MM.1S (cell line): ENCODE results near the gene ANTXR1.

ENCODE experiments used
- DNase-seq: peaks from one replicate; pipeline ENCODE4 v3.0.0-alpha.2; 2015
- H2AFZ ChIP-seq: fragments of 300-600 bp; sonication (generic); 2 replicates; pipeline ENCODE4 v1.6.0; 2016; ENCODE audit warnings: antibody characterized with exemption, low read length
- H3F3A ChIP-seq: fragments of 300-600 bp; sonication (generic); 2 replicates; pipeline ENCODE4 v1.6.1; 2016; ENCODE audit warnings: mild to moderate bottlenecking, antibody characterized with exemption, low read length, moderate library complexity, mixed read lengths; ENCODE audit not compliant: insufficient read depth
- H3K27ac ChIP-seq: fragments of 300-600 bp; sonication (generic); 2 replicates; pipeline ENCODE4 v1.5.1; 2016; ENCODE audit warnings: mild to moderate bottlenecking, low read length
- H3K27me3 ChIP-seq: fragments of 300-600 bp; sonication (generic); replicated peaks from 2 replicates; pipeline ENCODE4 v1.6.0; 2016; ENCODE audit warnings: low read length; ENCODE audit not compliant: insufficient read depth
- H3K36me3 ChIP-seq: fragments of 300-600 bp; sonication (generic); replicated peaks from 2 replicates; pipeline ENCODE4 v1.6.1; 2016; ENCODE audit warnings: mild to moderate bottlenecking, low read length, mixed read lengths; ENCODE audit not compliant: insufficient read depth
- H3K4me1 ChIP-seq: fragments of 300-600 bp; sonication (generic); 2 replicates; pipeline ENCODE4 v1.6.1; 2016; ENCODE audit warnings: low read length, mixed read lengths
- H3K4me2 ChIP-seq: fragments of 300-600 bp; sonication (generic); 2 replicates; pipeline ENCODE4 v1.6.0; 2016; ENCODE audit warnings: low read depth, low read length
- H3K4me3 ChIP-seq: fragments of 300-600 bp; sonication (generic); 2 replicates; pipeline ENCODE4 v1.5.1; 2016; ENCODE audit warnings: low read length, mixed read lengths
- H3K79me2 ChIP-seq: fragments of 300-600 bp; sonication (generic); 2 replicates; pipeline ENCODE4 v1.6.1; 2016; ENCODE audit warnings: mixed run types, low read length, mixed read lengths
- H3K9ac ChIP-seq: fragments of 300-600 bp; sonication (generic); 2 replicates; pipeline ENCODE4 v1.6.1; 2016; ENCODE audit warnings: low read length, mixed read lengths
- H3K9me2 ChIP-seq: fragments of 300-600 bp; sonication (generic); replicated peaks from 2 replicates; pipeline ENCODE4 v1.6.1; 2016; ENCODE audit warnings: mild to moderate bottlenecking, low read length, mixed read lengths; ENCODE audit not compliant: insufficient read depth
- H3K9me3 ChIP-seq: fragments of 300-600 bp; sonication (generic); replicated peaks from 2 replicates; pipeline ENCODE4 v1.6.1; 2016; ENCODE audit warnings: mild to moderate bottlenecking, low read length, mixed read lengths; ENCODE audit not compliant: insufficient read depth
- H4K20me1 ChIP-seq: fragments of 300-600 bp; sonication (generic); 2 replicates; pipeline ENCODE4 v1.6.1; 2016; ENCODE audit warnings: mild to moderate bottlenecking, low read length, moderate library complexity, mixed read lengths; ENCODE audit not compliant: insufficient read depth
- CTCF ChIP-seq: fragments of 300-600 bp; sonication (generic); IDR thresholded peaks from 2 replicates; pipeline ENCODE4 v1.5.1; 2016; ENCODE audit warnings: antibody characterized with exemption, low read length, mixed read lengths
- EZH2 ChIP-seq: fragments of 300-600 bp; sonication (generic); optimal IDR thresholded peaks from 2 replicates; pipeline ENCODE3; 2017; ENCODE audit warnings: low read depth, mild to moderate bottlenecking, antibody characterized with exemption, low read length, mixed read lengths
- EZH2phosphoT487 ChIP-seq: fragments of 300-600 bp; sonication (generic); IDR thresholded peaks from 2 replicates; pipeline ENCODE4 v1.6.1; 2018; ENCODE audit warnings: antibody characterized with exemption, low read length

Gene ANTXR1

GRCh38 chr2:69060938-69061501 lies 48.0 kb downstream of the ANTXR1 start:
- Histone ChIP-seq H3K27me3 (no peaks in the 10 kb centered on the region), H3K79me2 (no peaks in the 10 kb centered on the region), H3K36me3 (no peaks in the 10 kb centered on the region)

GRCh38 chr2:69061525-69061924 lies 48.5 kb downstream of the ANTXR1 start:
- Histone ChIP-seq H3K9me3 (no peaks in the 10 kb centered on the region), H2AFZ (no peak overlapping the region), H3K27me3 (no peaks in the 10 kb centered on the region), H3K4me2 (no peak overlapping the region), H3K9me2 (no peaks in the 10 kb centered on the region), H3K27ac (no peak overlapping the region), H3K9ac (no peak overlapping the region), H3K36me3 (no peaks in the 10 kb centered on the region), H3K79me2 (no peaks in the 10 kb centered on the region), H3F3A (no peaks in the 10 kb centered on the region), H3K4me3 (no peak overlapping the region), H4K20me1 (no peaks in the 10 kb centered on the region), H3K4me1 (no peaks in the 10 kb centered on the region)
- DNase-seq, result no peak
- TF ChIP-seq EZH2phosphoT487 (no peak), EZH2 (no peak), CTCF (no peak)

More at GRCh38 chr2:69060938-69061501, 48.0 kb downstream of the ANTXR1 start:
- H3K4me3 ChIP-seq, result no peak overlapping the region
- DNase-seq, result no peak
- no peaks in the 10 kb centered on the region for H3K4me1 ChIP-seq
- TF ChIP-seq EZH2phosphoT487 (no peak), EZH2 (no peak), CTCF (no peak)
- no peak overlapping the region for H3K27ac ChIP-seq
- H3F3A ChIP-seq, result no peaks in the 10 kb centered on the region
- no peak overlapping the region for H3K9ac ChIP-seq
- H2AFZ ChIP-seq, result no peak overlapping the region
- no peaks in the 10 kb centered on the region for H3K9me2 ChIP-seq
- no peak overlapping the region for H3K4me2 ChIP-seq
- no peaks in the 10 kb centered on the region for H3K9me3 ChIP-seq
- no peaks in the 10 kb centered on the region for H4K20me1 ChIP-seq

- Histone ChIP-seq H3K4me2 (no peak overlapping the region), H3K9me2 (no peaks in the 10 kb centered on the region), H3K27me3 (no peaks in the 10 kb centered on the region), H3K4me1 (no peaks in the 10 kb centered on the region), H3F3A (no peaks in the 10 kb centered on the region), H3K79me2 (no peaks in the 10 kb centered on the region), H3K4me3 (no peak overlapping the region), H3K27ac (no peak overlapping the region), H3K9me3 (no peaks in the 10 kb centered on the region), H2AFZ (no peak overlapping the region), H3K9ac (no peak overlapping the region), H4K20me1 (no peaks in the 10 kb centered on the region), H3K36me3 (no peaks in the 10 kb centered on the region)
- DNase-seq, result no peak
- TF ChIP-seq EZH2phosphoT487 (no peak), EZH2 (no peak), CTCF (no peak)
Observed at GRCh38 chr2:69062307-69062962, 49.5 kb downstream of the ANTXR1 start.
